Measurements from ENCODE around the gene TNFRSF4.

Gene TNFRSF4

DNA sequence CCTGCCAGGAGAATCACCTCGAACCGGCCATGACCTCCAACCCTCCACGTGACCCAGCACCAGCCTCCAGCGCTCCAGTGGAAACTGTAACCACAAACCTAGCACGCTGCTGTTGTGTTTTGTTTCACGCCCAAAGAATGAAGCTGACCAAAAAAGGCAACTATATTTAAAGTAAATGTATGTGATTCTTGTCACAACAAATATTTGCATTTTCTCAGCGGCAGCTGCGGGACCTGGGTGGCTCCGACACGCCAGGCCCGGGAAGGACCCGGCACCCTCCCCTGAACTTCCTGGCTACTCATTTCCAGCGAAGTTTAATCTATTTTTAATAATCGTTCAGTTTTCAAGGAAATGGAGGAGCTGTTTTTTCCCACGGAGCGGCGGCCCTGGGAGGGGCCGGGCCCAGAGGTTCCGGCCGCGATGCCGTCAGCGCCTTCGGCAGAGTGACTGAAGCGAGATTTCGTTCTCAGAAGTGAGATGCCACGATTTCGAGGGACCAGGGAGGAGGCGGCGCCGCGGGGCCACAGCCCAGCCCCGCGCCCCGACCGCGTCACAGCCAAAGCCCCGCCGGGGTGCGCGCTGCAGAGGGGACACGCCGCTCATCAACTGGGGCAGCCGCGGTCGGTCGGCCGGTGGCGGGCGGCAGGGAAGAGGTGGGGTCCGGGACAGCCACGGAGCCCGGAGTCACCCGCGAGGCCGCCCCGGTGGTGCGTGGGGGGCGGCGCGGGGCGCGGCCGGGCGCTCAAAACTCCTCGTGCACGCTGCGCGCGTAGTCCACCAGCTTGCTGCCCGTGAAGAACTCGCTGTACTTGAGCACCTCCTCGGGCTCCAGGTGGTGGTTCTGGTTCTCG, 3.0 kb upstream of the TNFRSF4 start:
- DNase-seq: no peak

- no peak for DNase-seq
Observed at GRCh38 chr1:1215881-1216605, 2.1 kb upstream of the TNFRSF4 start.

DNA sequence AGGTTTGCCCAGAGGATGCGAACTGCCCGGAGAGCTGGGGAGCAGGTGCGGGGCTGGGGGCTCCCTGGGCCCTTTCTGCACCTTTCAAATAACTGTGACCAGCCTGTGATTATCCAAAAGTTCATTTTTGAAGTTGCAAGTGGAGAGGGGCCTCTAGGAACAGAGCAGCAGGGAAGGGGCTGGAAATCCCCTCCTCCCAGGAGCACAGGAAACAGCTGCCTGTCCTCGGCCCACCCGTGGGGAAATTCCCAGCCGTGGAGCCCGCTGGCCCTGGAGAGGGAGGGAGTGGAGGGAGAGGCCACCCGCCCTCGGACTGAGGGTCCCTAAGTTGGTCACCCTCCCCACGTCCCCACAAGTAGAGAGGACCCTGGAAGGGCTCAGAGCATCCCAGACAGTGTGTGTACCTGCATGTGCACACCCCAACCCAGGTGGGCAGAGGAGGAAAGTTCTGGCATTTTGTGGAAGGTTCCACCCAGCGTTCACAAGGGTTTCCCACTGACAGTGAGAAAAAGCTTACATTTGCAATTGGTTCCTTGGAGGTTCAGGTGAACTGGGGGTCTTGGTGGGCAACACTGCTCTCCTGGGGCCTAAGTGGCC, 1.2 kb upstream of the TNFRSF4 start:
- DNase-seq: no peak

GRCh38 chr1:1212780-1213344, 1.1 kb downstream of the TNFRSF4 start:
- DNase-seq: peak; percentile 41

DNA sequence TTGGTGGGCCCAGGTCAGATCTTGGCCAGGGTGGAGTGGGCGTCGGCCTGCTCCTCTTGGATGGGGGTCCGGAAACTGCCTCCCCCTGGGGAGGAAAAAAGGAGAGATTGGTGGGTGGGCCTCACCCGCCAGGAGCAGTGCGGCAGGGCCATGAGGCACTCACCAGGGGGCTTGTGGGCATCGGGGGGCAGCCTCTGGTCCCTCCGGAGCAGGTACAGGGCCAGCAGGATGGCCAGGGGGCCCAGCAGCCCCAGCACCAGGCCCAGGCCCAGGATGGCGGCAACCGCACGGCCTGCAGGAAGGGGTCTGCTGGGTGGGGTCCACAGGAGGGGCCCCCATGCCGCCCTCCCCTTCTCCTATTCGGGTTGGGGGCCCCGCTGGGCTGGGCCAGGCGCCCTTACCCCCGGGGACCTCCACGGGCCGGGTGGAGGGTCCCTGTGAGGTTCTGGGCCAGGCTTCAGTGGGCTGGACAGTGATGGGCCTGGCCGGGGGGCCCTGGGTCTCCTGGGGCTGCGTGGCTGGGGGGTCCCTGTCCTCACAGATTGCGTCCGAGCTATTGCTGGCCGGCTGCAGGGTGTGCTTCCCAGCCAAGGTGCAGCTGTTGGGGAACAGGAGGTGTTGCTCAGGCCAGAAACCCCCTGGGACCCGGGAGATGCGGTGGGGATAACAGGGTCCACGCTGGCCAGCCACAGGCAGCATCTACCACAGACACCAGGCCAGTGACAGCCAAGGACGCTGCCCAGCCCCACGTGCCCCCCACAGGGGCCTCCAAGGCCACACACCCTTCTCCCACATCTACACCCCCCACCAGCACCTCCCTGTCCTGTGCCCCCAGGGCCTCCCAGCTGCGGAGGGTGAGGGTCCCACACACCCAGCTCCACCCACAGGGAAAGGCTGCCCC, 2.2 kb downstream of the TNFRSF4 start:
- no peak for DNase-seq

- DNase-seq: no peak
Observed at GRCh38 chr1:1210726-1211540, 3.0 kb downstream of the TNFRSF4 start.

DNA sequence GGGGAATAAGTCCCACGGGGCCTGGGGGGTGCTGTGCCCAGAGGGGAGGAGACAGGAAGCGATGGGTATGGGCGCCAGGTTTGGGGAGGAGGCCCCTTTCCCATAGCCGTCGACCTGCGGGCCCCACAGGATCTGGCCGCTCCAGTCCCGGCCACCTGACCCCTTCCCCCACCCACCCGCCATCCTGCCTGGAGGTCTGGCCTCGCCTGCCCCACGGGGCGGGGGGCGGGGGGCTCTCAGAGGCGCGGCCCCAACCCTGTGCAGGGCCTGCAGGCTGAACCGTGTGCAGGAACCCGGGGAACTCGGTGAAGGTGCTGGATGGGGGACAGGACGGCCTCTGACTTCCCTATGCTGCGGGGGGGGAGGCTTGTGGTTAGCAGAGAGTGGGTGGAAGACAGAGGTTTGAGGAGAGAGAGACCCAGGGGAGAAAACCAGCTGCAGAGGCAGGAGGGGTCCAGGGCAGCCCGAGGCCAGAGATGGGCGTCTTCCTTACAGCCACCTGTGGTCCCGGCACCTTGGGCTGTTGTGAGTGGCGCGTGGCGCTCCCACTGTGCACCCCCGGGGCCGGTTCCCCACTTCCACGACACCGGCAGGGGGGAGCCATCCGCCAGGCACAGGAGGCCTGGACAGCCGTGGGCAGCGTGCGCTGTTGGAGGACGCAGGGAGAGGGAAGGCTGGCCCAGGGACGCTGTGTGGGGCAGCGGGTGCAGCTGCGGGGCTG, 5.1 kb downstream of the TNFRSF4 start:
- peak; percentile 66 for DNase-seq

GRCh38 chr1:1207571-1207892, 6.4 kb downstream of the TNFRSF4 start:
- no peak for DNase-seq

- DNase-seq: no peak
Observed at GRCh38 chr1:1206966-1207531, 6.9 kb downstream of the TNFRSF4 start.

DNA sequence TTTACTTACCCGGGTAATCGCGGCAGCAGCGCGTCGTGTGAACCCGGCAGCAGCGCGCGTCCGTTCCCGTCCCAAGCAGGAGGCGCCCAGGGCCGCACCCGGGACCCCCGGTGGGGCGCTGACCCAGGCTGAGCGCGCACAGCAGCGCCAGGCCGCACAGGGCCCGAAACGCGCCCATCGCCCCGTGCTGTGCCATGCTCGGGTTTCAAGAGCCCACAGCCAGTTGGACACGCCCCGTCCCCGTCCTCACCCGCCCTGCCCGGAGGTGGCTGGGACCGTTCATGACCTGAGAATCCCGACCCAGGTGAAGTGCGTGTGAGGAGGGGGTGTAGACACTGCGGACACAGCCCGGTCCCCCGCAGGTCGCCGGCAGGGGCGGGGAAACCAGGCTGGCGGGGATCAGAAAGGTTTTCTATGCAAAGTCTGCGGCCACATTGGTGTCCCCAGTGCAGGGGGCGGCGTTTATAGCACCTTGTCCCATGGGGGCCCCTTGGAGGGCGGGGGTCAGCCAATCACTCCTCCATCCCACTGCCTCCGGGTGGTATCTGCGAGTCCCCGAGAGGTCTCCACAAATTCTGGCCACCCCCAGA, 7.5 kb downstream of the TNFRSF4 start, which contains the start of gene TNFRSF18:
Gene TNFRSF18 (minus strand): TSS at position 217 of the 590 bp plus-strand sequence. CDS start 21 bp downstream, at position 196.
- no peak for DNase-seq

DNA sequence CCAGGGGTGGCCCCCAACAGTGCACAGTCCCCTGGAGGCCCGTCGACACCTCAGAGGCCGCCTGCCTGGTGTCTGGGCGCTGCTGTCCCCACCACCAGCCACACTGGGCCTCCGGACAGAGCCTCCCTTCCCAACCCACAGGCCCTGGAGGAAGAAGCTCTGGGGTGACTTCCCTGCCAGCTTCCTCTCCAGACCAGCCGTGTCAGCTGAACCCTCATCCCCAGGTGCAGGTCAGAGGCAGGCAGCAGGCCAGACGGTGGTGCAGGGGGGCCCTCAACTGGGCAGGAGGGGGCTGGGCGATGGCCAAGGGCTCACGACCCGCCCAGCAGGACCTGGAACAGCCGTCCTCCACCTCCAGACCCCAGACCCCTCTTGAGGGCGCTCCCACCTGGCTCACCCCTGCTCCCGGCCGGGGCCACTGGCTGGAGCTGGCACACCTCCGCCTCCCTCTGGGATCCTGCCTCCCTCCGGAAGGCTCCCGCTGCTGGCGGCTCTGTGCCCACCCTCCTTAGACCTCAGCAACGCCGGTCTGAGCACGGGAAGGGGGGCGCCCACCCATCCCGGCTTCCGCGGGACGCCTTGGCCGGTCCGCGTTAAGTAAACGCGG, 8.1 kb downstream of the TNFRSF4 start:
- peak; percentile 51 for DNase-seq

DNA sequence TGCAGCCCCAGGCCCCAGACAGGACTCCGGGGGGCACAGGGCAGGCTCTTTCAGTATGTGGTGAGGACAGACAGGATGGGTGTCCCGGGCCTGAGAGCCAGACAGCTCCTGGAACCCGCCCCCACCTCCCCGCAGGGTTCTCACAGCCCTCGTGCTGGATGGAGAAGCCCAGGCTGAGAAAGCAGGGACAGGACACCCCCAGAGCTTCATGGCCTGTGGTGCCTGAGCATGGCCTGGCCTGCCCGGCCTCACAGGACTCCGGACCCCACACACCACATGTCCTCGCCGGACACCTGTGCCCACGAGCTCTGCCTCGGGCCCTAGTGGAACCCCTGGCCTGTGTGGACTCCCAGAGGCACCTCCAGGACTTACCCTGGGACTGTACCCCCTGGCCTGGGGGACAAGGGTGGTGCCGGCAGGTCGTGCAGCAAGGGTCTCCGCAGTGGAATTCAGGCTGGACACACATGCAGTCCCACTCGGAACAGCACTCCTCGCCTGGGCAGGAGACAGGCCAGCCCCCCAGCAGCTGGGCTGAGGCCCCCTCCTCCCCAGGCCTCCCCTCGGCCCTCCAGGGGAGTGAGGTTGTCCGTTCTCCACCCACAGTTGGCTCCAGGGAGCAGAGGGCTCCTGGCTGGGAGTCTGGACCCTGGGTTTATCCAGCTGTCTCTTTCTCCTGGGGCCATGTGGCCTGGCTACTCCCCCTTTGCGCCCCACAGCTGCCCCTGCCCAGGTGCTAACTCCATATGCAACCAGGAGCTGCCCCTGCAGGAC, 8.8 kb downstream of the TNFRSF4 start:
- no peak for DNase-seq

DNA sequence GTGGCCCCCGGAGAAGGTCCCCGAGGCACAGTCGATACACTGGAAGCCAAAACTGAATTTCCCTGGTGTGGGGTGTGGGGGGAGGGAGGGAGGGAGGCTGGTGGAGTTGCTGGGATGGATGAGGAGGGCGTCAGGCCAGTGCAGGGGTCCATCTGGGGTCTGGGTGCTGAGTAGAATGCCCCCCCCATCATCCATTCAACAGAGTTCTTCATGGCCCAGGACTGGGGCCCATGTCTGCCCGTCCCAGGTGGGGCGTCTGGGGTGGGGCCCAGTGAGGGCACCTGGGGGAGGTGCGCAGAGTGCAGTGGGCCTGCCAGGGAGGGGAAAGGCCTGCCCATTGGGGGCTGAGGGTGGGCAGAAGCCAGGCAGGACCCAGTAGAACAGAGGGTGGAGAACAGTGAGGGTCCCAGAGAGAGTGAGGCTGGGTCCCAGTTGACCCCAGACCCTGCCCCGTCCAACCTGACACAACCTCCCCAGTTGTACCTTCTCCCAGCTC, 9.5 kb downstream of the TNFRSF4 start:
- DNase-seq: no peak

DNA sequence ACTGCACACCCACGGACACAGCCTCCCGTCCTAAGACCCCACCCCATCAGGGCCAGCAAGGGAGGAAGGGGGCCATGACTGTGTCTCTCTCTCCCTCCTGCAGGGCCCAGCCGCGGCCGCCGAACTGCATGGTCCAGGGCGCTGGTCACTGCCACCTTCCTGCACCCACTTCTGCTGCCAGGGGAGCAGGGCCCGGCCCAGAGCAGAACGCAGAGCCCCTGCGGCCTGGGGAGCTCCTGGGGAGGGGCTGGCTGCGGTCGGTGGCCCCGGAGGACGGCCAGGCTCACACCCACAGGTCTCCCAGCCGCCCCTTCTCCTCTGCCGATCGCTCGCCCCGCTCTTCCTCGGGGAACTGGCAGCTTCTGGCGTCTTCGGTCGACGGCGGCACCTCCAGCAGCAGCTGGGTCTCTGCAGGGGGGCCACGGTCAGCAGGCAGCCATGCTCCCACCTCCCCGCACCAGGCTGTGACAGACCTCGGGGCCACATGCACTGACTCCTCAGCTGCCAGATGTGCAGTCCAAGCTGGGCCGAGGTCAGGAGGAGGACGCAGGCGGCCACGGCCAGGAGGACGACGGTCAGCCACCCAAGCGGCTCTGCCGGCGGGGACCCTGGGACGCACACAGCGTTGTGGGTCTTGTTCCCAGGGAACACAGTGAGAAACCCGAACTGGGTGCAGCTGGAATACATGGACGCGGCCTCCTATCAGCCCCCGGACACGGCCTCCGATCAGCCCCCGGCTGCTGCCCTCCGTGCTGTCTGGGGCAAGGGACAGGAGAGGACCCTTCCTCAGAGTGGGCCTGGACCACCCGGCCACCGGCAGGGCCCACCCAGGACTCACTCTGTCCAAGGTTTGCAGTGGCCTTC, 10.2 kb downstream of the TNFRSF4 start:
- no peak for DNase-seq

GRCh38 chr1:1202831-1203560, 11.0 kb downstream of the TNFRSF4 start:
- DNase-seq: no peak

DNA sequence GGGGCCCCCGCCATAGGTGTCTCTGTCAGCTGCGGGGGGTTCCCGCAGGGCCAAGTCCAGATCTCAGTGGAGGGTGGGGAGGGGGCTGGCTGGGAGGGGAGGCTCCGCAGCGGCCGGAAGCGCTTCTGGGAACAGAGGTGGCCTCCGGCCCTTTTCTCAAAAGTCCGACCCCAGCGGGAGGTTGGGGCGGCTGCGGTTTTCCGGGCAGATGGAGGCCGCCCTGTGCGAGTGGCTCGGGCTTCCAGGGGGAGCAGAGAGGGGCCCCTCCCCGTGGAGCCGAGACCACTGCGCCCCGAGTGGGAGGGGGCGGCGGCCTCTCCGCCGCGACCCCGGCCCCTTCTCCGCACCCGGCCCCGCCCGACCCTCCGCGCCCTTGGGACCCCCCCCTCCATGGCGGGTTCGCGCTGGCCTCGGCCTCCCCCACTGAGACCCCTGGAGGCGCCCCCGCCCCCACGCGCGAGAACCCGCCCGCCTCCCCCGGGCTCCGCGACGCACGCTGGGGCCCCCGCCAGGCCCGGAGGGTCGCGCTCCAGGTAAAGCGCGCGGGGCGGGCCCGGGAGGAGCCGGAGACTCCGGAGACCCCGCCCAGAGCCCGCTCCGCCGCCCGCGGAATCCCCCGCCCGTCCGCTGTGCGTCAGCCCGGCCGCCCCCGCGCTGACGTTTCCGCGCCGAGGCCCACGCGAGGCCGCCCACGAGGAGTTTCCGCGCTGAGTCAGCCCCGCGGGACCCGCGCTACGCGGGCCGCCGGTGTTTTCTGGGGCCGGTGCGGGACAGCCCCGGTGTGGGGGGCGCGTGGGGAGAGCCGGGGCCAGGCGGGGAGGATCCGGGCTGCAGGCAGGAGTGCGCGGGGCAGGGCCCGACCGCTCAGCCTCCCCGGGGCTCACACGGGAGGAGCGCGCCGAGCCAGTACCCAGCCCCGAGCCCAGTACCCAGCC, 12.8 kb downstream of the TNFRSF4 start:
- peak; percentile 10 for DNase-seq

All from GF-D8 (cell line).